Measurements from ENCODE around the gene IGSF21. TPM values are rescaled to one million over a fixed set of nuclear protein-coding genes. Genes with fewer than 3 reads are reported as not detected.

Gene IGSF21
- total and polyA plus RNA-seq, 2 of the 8 experiments (the other 6 are each of a cell fraction or from before 2014, with no cell fraction given), result 22.5 to 28.5 TPM

GRCh38 chr1:18144062-18144461 lies 36.5 kb downstream of the IGSF21 start (continued):
- TF ChIP-seq HDAC2 (IDR thresholded peaks at IDR 0.05; ENCODE audit: borderline replicate concordance in 1 of 2, low read depth in 2 of 2, low read length in 2 of 2) (no peak), SIX5 (IDR thresholded peaks at IDR 0.05; ENCODE audit: low read depth, low read length) (no peak), ZNF274 (IDR thresholded peaks at IDR 0.05; ENCODE audit: borderline replicate concordance, extremely low read depth, low read length) (no peak), EZH2 (IDR thresholded peaks at IDR 0.05; ENCODE audit: low read depth, low read length, severe bottlenecking) (no peak)
